DMS114 treated with DMSO at 0.1 percent for 48 hours (cell line): ENCODE data around the gene RNF175.

Experiments used
- DNase-seq: peaks from one replicate; lab custom pipeline; 2025; ENCODE audit not compliant: unreplicated experiment; lab: John Stamatoyannopoulos, UW

The RNF175 gene

GRCh38 chr4:153750197-153750817 lies 9.5 kb downstream of the RNF175 start:
- peak; percentile 26 for DNase-seq

- no peak for DNase-seq
Observed at GRCh38 chr4:153748378-153748777, 11.4 kb downstream of the RNF175 start.

GRCh38 chr4:153747406-153747955 lies 12.3 kb downstream of the RNF175 start:
- no peak for DNase-seq

- DNase-seq = no peak
Observed at GRCh38 chr4:153745651-153746050, 14.2 kb downstream of the RNF175 start.

- no peak for DNase-seq
Observed at GRCh38 chr4:153741541-153741940, 18.3 kb downstream of the RNF175 start.

- no peak for DNase-seq
Observed at GRCh38 chr4:153735906-153736461, 23.8 kb downstream of the RNF175 start.

- DNase-seq = no peak
Observed at GRCh38 chr4:153733751-153734448, 25.9 kb downstream of the RNF175 start.

GRCh38 chr4:153731239-153731638 lies 28.6 kb downstream of the RNF175 start:
- no peak for DNase-seq

- DNase-seq = no peak
Observed at GRCh38 chr4:153729895-153730294, 29.9 kb downstream of the RNF175 start.

- no peak for DNase-seq
Observed at GRCh38 chr4:153728660-153729059, 31.2 kb downstream of the RNF175 start.

- no peak for DNase-seq
Observed at GRCh38 chr4:153728151-153728550, 31.7 kb downstream of the RNF175 start.

- no peak for DNase-seq
Observed at GRCh38 chr4:153725831-153726154, 34.0 kb downstream of the RNF175 start.

- DNase-seq = no peak
Observed at GRCh38 chr4:153725136-153725830, 34.5 kb downstream of the RNF175 start.

- DNase-seq = no peak
Observed at GRCh38 chr4:153724606-153725005, 35.2 kb downstream of the RNF175 start.

GRCh38 chr4:153722036-153722435 lies 37.8 kb downstream of the RNF175 start:
- DNase-seq = no peak

- DNase-seq = no peak
Observed at GRCh38 chr4:153713866-153714646, 45.8 kb downstream of the RNF175 start.

GRCh38 chr4:153710681-153711080 lies 49.1 kb downstream of the RNF175 start:
- no peak for DNase-seq

- DNase-seq = no peak
Observed at GRCh38 chr4:153706519-153706918, 53.3 kb downstream of the RNF175 start.

GRCh38 chr4:153705743-153706468 lies 53.9 kb downstream of the RNF175 start:
- DNase-seq = no peak

GRCh38 chr4:153704522-153704921 lies 55.3 kb downstream of the RNF175 start:
- no peak for DNase-seq
